Right lobe of liver (tissue), 4 donors: ENCODE results near the gene DIAPH2.

Source experiments
- POLR2A ChIP-seq: fragments of 450-650 bp; IDR thresholded peaks from one replicate; pipeline ENCODE4 v1.6.1; 2017; ENCODE audit warnings: antibody characterized with exemption, mild to moderate bottlenecking
- TF ChIP-seq, protein P1 (sequence below), 4 donors: fragments of 200-600 bp in 3 of 4; fragments of 450-650 bp in 1 of 4; IDR thresholded peaks; one replicate each; pipeline versions ENCODE4 v1.5.1 to v1.8.0; 2016 to 2022; ENCODE audit warnings: antibody characterized with exemption in 4 of 4, mild to moderate bottlenecking in 2 of 4
- donor health status: DM: no; HTN: no; CAD: no.
- donor health status: DM: no; HTN: no; CAD: no.
- donor health status: DM: no; HTN: yes; CAD: no.

DNA sequence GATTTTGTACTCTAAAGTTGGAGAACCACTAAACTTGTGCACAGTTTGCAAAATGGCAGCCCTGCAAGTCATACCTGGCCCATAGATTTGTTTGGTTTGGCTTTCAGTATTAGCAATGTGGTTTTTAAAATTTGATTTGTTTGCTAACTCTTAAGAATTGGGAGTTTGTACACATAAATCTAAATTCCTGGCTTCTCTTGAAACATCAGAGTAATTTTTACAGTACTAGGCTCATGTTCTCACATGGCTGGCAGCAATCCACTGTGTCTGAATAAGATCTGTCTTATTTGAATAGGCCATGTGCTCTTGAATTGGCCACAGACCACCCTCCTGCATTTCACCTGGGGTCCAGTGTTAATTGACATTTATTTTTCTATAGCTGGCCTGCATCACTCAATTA lies 21.3 kb downstream of the DIAPH2 start:
- TF ChIP-seq, protein P1, sequence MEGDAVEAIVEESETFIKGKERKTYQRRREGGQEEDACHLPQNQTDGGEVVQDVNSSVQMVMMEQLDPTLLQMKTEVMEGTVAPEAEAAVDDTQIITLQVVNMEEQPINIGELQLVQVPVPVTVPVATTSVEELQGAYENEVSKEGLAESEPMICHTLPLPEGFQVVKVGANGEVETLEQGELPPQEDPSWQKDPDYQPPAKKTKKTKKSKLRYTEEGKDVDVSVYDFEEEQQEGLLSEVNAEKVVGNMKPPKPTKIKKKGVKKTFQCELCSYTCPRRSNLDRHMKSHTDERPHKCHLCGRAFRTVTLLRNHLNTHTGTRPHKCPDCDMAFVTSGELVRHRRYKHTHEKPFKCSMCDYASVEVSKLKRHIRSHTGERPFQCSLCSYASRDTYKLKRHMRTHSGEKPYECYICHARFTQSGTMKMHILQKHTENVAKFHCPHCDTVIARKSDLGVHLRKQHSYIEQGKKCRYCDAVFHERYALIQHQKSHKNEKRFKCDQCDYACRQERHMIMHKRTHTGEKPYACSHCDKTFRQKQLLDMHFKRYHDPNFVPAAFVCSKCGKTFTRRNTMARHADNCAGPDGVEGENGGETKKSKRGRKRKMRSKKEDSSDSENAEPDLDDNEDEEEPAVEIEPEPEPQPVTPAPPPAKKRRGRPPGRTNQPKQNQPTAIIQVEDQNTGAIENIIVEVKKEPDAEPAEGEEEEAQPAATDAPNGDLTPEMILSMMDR (IDR thresholded peaks at IDR 0.05): no peak
- no peak for TF ChIP-seq POLR2A
